Measurements from ENCODE around the gene SLC39A11. TPM values are rescaled to one million over a fixed set of nuclear protein-coding genes. Genes with fewer than 3 reads are reported as not detected.

The SLC39A11 gene
- total and polyA plus RNA-seq, 2 donors (not counting 1 experiment from before 2014, with no cell fraction given): 12.7 to 27.4 TPM

GRCh38 chr17:72687886-72688285, 404.6 kb downstream of the SLC39A11 start:
- TF ChIP-seq EZH2 (IDR thresholded peaks at IDR 0.05; ENCODE audit: low read length, missing control alignments): no peak
- TF ChIP-seq CTCF (conservative IDR thresholded peaks at IDR 0.05 in 1 of 2, IDR thresholded peaks at IDR 0.05 in 1 of 2; ENCODE audit: low read depth in 1 of 2, low read length in 2 of 2): no peak
- no peak for DNase-seq (ENCODE audit: low read depth in 2 of 2)

GRCh38 chr17:72684405-72685020, 408.0 kb downstream of the SLC39A11 start:
- no peaks in the 10 kb centered on the region for H3K27me3 ChIP-seq (ENCODE audit: control insufficient read depth, insufficient read depth, low read length)
- no peak for DNase-seq (ENCODE audit: low read depth in 2 of 2)
- H3K79me2 ChIP-seq (ENCODE audit: control insufficient read depth, insufficient read depth, low read length): no peaks in the 10 kb centered on the region
- TF ChIP-seq CTCF (conservative IDR thresholded peaks at IDR 0.05 in 1 of 2, IDR thresholded peaks at IDR 0.05 in 1 of 2; ENCODE audit: low read depth in 1 of 2, low read length in 2 of 2): no peak
- TF ChIP-seq EZH2 (IDR thresholded peaks at IDR 0.05; ENCODE audit: low read length, missing control alignments): no peak
- H3K36me3 ChIP-seq (ENCODE audit: control insufficient read depth, insufficient read depth, low read length): no peaks in the 10 kb centered on the region
- H3K27ac ChIP-seq (ENCODE audit: insufficient read depth, low read length): peak overlapping the region; percentile 54
- peaks cover 14% of the 10 kb centered on the region for H3K4me1 ChIP-seq (ENCODE audit: control insufficient read depth, extremely low read depth, insufficient read depth, low read length)
- H3K9me3 ChIP-seq (ENCODE audit: control insufficient read depth, insufficient read depth, low read depth, low read length): no peaks in the 10 kb centered on the region
- H3K4me3 ChIP-seq (replicated peaks in 1 of 4; ENCODE audit: control extremely low read depth in 1 of 4, insufficient read depth in 1 of 4, low read depth in 3 of 4, low read length in 4 of 4): no peak overlapping the region
- H3K4me2 ChIP-seq (ENCODE audit: extremely low read depth, insufficient read depth, low read length): no peak overlapping the region
- H2AFZ ChIP-seq (ENCODE audit: low read length): no peak overlapping the region
- no peaks in the 10 kb centered on the region for H4K20me1 ChIP-seq (ENCODE audit: control insufficient read depth, extremely low read depth, insufficient read depth, low read length)
- no peak overlapping the region for H3K9ac ChIP-seq (ENCODE audit: insufficient read depth, low read length)

More at GRCh38 chr17:72687886-72688285, 404.6 kb downstream of the SLC39A11 start:
- Histone ChIP-seq H3K4me1 (ENCODE audit: control insufficient read depth, extremely low read depth, insufficient read depth, low read length) (peaks cover 15% of the 10 kb centered on the region), H3K9ac (ENCODE audit: insufficient read depth, low read length) (no peak overlapping the region), H3K4me2 (ENCODE audit: extremely low read depth, insufficient read depth, low read length) (no peak overlapping the region), H3K27me3 (ENCODE audit: control insufficient read depth, insufficient read depth, low read length) (no peaks in the 10 kb centered on the region), H3K27ac (ENCODE audit: insufficient read depth, low read length) (no peak overlapping the region), H3K79me2 (ENCODE audit: control insufficient read depth, insufficient read depth, low read length) (no peaks in the 10 kb centered on the region), H3K4me3 (replicated peaks in 1 of 4; ENCODE audit: control extremely low read depth in 1 of 4, insufficient read depth in 1 of 4, low read depth in 3 of 4, low read length in 4 of 4) (no peak overlapping the region), H2AFZ (ENCODE audit: low read length) (no peak overlapping the region), H3K36me3 (ENCODE audit: control insufficient read depth, insufficient read depth, low read length) (no peaks in the 10 kb centered on the region), H4K20me1 (ENCODE audit: control insufficient read depth, extremely low read depth, insufficient read depth, low read length) (no peaks in the 10 kb centered on the region), H3K9me3 (ENCODE audit: control insufficient read depth, insufficient read depth, low read depth, low read length) (no peaks in the 10 kb centered on the region)

GRCh38 chr17:72683506-72684404, 408.7 kb downstream of the SLC39A11 start:
- peaks cover 14% of the 10 kb centered on the region for H3K4me1 ChIP-seq (ENCODE audit: control insufficient read depth, extremely low read depth, insufficient read depth, low read length)
- no peaks in the 10 kb centered on the region for H3K36me3 ChIP-seq (ENCODE audit: control insufficient read depth, insufficient read depth, low read length)
- no peak overlapping the region for H2AFZ ChIP-seq (ENCODE audit: low read length)
- no peaks in the 10 kb centered on the region for H3K27me3 ChIP-seq (ENCODE audit: control insufficient read depth, insufficient read depth, low read length)
- DNase-seq (ENCODE audit: low read depth in 2 of 2): peak; percentile 95 to 96
- no peak overlapping the region for H3K9ac ChIP-seq (ENCODE audit: insufficient read depth, low read length)
- TF ChIP-seq CTCF (conservative IDR thresholded peaks at IDR 0.05 in 1 of 2, IDR thresholded peaks at IDR 0.05 in 1 of 2; ENCODE audit: low read depth in 1 of 2, low read length in 2 of 2) (no peak), EZH2 (IDR thresholded peaks at IDR 0.05; ENCODE audit: low read length, missing control alignments) (no peak)
- peak overlapping the region; percentile 54 for H3K27ac ChIP-seq (ENCODE audit: insufficient read depth, low read length)
- H3K4me3 ChIP-seq (replicated peaks in 1 of 4; ENCODE audit: control extremely low read depth in 1 of 4, insufficient read depth in 1 of 4, low read depth in 3 of 4, low read length in 4 of 4): no peak overlapping the region
- H3K79me2 ChIP-seq (ENCODE audit: control insufficient read depth, insufficient read depth, low read length): no peaks in the 10 kb centered on the region
- H3K9me3 ChIP-seq (ENCODE audit: control insufficient read depth, insufficient read depth, low read depth, low read length): no peaks in the 10 kb centered on the region
- no peaks in the 10 kb centered on the region for H4K20me1 ChIP-seq (ENCODE audit: control insufficient read depth, extremely low read depth, insufficient read depth, low read length)
- peak overlapping the region; percentile 85 for H3K4me2 ChIP-seq (ENCODE audit: extremely low read depth, insufficient read depth, low read length)

Data from fibroblast of lung (primary cell).